A549 (cell line): ENCODE results near the gene KIZ.

Experiments
- CHD2 ChIP-seq: fragments of 150-350 bp; IDR thresholded peaks from 2 replicates; pipeline ENCODE4 v1.6.1; 2014; ENCODE audit warnings: low read length; ENCODE audit not compliant: partially characterized antibody
- EP300 ChIP-seq, 2 experiments: fragments of >200 bp; sonication (Bioruptor Twin); formaldehyde crosslinking; IDR thresholded peaks; 2 replicates in 1 of 2; 3 replicates in 1 of 2; pipeline ENCODE4 v1.6.1; 2016 to 2017
- ESRRA ChIP-seq: fragments of 150-350 bp; IDR thresholded peaks from 2 replicates; pipeline ENCODE4 v1.6.1; 2014; ENCODE audit warnings: mild to moderate bottlenecking, low read length, borderline replicate concordance
- HOXA7 ChIP-seq: fragments of 250-450 bp; sonication (Bioruptor Pico); IDR thresholded peaks from 2 replicates; pipeline ENCODE4 v1.5.0; 2020; ENCODE audit warnings: mild to moderate bottlenecking, moderate library complexity
- KDM5A ChIP-seq: fragments of 200-600 bp; sonication (generic); IDR thresholded peaks from 2 replicates; pipeline ENCODE4 v1.6.1; 2016; ENCODE audit warnings: antibody characterized with exemption, mild to moderate bottlenecking
- MAZ ChIP-seq: fragments of 150-350 bp; IDR thresholded peaks from 2 replicates; pipeline ENCODE4 v1.6.1; 2014; ENCODE audit warnings: antibody characterized with exemption, low read depth, low read length, borderline replicate concordance
- NFE2L2 ChIP-seq: fragments of 150-350 bp; conservative IDR thresholded peaks from 2 replicates; pipeline ENCODE4 v1.6.1; 2014; ENCODE audit warnings: low read length
- POLR2A ChIP-seq: IDR thresholded peaks from 2 replicates; pipeline ENCODE4 v1.6.1; 2012; ENCODE audit warnings: mild to moderate bottlenecking, low read length
- RAD21 ChIP-seq, 2 experiments: fragments of >200 bp in 1 of 2; sonication (Bioruptor Twin) in 1 of 2; formaldehyde crosslinking in 1 of 2; IDR thresholded peaks in 1 of 2; conservative IDR thresholded peaks in 1 of 2; 2 replicates in 1 of 2; 3 replicates in 1 of 2; pipeline ENCODE4 v1.6.1; 2012 to 2018; ENCODE audit warnings: inconsistent platforms in 1 of 2
- RFX5 ChIP-seq: fragments of 450-650 bp; IDR thresholded peaks from 2 replicates; pipeline ENCODE4 v1.7.1; 2014; ENCODE audit warnings: antibody characterized with exemption, mild to moderate bottlenecking, moderate library complexity
- SMC3 ChIP-seq: fragments of >200 bp; sonication (Bioruptor Twin); formaldehyde crosslinking; IDR thresholded peaks from 3 replicates; pipeline ENCODE4 v1.6.1; 2018; ENCODE audit warnings: inconsistent platforms
- SREBF2 ChIP-seq: fragments of 450-650 bp; IDR thresholded peaks from 2 replicates; pipeline ENCODE4 v1.6.1; 2014; ENCODE audit warnings: mild to moderate bottlenecking, moderate library complexity
- TF ChIP-seq, protein P1 (sequence below): fragments of >200 bp; sonication (Bioruptor Twin); formaldehyde crosslinking; IDR thresholded peaks from 3 replicates; pipeline ENCODE4 v1.5.1; 2016
- TF ChIP-seq, protein P2 (sequence below): fragments of 200-600 bp; sonication (generic); IDR thresholded peaks from 2 replicates; pipeline ENCODE4 v1.6.1; 2016; ENCODE audit warnings: antibody characterized with exemption, mild to moderate bottlenecking, moderate library complexity

DNA sequence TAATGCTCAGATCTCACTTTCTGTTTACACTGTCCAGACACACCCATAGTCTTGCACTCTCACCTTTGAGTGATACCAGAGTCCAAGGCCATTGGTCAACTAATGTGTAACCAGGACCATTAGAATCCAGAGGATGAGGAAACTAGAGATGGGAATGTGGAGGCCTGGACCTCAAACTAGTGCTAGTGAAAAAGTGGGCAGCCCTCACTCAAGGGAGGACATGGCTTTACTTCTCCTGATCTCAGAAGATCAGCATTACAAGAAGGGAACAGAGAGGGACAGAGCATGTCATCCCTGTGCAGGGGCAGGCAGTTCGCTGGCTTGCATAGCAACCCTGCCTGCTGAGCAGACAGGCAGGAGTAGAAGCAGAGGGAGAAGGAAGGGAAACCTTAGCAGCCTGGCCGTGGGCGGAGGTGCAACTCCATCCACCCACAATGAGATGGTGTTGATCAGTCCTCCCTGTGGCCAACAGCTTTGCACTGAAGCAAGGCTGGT is 154.7 kb downstream of the KIZ start:
- TF ChIP-seq KDM5A: no peak
- TF ChIP-seq, protein P1, sequence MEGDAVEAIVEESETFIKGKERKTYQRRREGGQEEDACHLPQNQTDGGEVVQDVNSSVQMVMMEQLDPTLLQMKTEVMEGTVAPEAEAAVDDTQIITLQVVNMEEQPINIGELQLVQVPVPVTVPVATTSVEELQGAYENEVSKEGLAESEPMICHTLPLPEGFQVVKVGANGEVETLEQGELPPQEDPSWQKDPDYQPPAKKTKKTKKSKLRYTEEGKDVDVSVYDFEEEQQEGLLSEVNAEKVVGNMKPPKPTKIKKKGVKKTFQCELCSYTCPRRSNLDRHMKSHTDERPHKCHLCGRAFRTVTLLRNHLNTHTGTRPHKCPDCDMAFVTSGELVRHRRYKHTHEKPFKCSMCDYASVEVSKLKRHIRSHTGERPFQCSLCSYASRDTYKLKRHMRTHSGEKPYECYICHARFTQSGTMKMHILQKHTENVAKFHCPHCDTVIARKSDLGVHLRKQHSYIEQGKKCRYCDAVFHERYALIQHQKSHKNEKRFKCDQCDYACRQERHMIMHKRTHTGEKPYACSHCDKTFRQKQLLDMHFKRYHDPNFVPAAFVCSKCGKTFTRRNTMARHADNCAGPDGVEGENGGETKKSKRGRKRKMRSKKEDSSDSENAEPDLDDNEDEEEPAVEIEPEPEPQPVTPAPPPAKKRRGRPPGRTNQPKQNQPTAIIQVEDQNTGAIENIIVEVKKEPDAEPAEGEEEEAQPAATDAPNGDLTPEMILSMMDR: no peak
- TF ChIP-seq CHD2: no peak
- TF ChIP-seq, protein P2, sequence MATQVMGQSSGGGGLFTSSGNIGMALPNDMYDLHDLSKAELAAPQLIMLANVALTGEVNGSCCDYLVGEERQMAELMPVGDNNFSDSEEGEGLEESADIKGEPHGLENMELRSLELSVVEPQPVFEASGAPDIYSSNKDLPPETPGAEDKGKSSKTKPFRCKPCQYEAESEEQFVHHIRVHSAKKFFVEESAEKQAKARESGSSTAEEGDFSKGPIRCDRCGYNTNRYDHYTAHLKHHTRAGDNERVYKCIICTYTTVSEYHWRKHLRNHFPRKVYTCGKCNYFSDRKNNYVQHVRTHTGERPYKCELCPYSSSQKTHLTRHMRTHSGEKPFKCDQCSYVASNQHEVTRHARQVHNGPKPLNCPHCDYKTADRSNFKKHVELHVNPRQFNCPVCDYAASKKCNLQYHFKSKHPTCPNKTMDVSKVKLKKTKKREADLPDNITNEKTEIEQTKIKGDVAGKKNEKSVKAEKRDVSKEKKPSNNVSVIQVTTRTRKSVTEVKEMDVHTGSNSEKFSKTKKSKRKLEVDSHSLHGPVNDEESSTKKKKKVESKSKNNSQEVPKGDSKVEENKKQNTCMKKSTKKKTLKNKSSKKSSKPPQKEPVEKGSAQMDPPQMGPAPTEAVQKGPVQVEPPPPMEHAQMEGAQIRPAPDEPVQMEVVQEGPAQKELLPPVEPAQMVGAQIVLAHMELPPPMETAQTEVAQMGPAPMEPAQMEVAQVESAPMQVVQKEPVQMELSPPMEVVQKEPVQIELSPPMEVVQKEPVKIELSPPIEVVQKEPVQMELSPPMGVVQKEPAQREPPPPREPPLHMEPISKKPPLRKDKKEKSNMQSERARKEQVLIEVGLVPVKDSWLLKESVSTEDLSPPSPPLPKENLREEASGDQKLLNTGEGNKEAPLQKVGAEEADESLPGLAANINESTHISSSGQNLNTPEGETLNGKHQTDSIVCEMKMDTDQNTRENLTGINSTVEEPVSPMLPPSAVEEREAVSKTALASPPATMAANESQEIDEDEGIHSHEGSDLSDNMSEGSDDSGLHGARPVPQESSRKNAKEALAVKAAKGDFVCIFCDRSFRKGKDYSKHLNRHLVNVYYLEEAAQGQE: no peak
- TF ChIP-seq HOXA7 (CRISPR knock-in tag): no peak
- TF ChIP-seq NFE2L2: no peak
- TF ChIP-seq ESRRA: no peak
- TF ChIP-seq EP300 (IDR thresholded peaks at IDR 0.05): no peak
- TF ChIP-seq RAD21 (conservative IDR thresholded peaks at IDR 0.05 in 1 of 2, IDR thresholded peaks at IDR 0.05 in 1 of 2): no peak
- TF ChIP-seq RFX5: no peak
- TF ChIP-seq MAZ: no peak
- TF ChIP-seq POLR2A: no peak
- no peak for TF ChIP-seq SMC3
- TF ChIP-seq SREBF2: no peak
